ENCODE results near the gene LMO1.

DNA sequence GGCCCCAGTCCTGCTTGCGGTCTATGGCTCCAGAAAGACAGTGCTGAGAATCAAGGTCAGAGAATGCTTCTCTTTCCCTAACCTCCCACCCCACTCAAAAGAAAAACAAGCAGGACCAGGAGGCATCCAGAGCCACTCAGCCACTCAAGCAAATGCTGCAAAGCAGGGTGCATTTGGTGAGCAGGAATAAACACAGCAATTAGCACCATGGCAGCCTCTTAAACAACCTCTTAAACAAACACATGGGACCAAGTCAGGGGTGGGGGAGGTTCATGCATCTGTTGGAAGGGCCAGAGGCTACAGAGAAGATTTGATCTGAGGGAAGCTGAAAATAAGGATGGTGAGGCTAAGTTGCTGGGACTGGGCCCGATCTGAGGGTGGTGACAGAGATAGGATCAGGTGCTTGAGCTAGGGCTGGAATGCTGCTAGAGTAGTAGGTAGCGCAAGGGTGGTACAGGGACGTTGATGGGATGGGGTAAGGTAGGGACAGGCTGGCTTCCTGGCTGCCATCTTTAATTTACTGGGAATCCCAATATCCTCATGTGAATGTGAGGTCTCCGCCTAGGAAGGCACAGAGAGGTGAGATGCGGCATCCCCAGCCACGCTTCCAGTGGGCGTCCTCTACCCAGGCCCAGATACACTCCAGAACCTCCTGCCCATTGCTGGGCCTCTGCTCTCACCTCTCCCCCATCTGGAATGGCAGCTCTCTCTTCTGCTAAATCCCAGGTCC lies 26.6 kb upstream of the LMO1 start:
- TF ChIP-seq NFRKB (IDR thresholded peaks at IDR 0.05) (no peak), TARDBP (IDR thresholded peaks at IDR 0.05) (no peak), LEF1 (IDR thresholded peaks at IDR 0.05; ENCODE audit: borderline replicate concordance) (no peak), ELF4 (IDR thresholded peaks at IDR 0.05) (no peak), CTBP1 (IDR thresholded peaks at IDR 0.05; ENCODE audit: borderline replicate concordance) (no peak), FOXM1 (IDR thresholded peaks at IDR 0.05; ENCODE audit: borderline replicate concordance) (no peak), SUZ12 (IDR thresholded peaks at IDR 0.05) (no peak), BHLHE40 (IDR thresholded peaks at IDR 0.05; ENCODE audit: borderline replicate concordance) (no peak)
- TF ChIP-seq, protein P1, sequence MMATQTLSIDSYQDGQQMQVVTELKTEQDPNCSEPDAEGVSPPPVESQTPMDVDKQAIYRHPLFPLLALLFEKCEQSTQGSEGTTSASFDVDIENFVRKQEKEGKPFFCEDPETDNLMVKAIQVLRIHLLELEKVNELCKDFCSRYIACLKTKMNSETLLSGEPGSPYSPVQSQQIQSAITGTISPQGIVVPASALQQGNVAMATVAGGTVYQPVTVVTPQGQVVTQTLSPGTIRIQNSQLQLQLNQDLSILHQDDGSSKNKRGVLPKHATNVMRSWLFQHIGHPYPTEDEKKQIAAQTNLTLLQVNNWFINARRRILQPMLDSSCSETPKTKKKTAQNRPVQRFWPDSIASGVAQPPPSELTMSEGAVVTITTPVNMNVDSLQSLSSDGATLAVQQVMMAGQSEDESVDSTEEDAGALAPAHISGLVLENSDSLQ (IDR thresholded peaks at IDR 0.05): no peak
